ENCODE results near the gene ARMC8.

DNA sequence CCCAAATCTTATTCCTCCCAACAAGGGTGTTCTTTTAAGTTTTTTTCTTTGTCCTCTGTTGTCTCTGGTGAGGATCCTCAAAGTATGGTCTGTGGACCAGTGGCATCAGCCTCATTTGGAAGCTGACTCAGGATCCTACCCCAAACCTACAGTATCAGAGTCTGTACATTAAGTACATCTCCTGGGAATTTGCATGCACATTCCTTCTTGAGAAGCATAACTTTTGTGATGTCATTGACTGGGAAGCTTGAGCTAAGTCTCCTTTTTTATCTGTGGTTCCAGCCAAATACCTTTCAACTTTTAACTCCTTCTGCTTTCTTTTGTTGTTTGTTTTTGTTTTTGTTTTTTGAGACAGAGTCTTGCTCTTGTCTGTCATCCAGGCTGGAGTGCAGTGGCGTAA lies 40.5 kb downstream of the ARMC8 start:
- TF ChIP-seq, protein P1, sequence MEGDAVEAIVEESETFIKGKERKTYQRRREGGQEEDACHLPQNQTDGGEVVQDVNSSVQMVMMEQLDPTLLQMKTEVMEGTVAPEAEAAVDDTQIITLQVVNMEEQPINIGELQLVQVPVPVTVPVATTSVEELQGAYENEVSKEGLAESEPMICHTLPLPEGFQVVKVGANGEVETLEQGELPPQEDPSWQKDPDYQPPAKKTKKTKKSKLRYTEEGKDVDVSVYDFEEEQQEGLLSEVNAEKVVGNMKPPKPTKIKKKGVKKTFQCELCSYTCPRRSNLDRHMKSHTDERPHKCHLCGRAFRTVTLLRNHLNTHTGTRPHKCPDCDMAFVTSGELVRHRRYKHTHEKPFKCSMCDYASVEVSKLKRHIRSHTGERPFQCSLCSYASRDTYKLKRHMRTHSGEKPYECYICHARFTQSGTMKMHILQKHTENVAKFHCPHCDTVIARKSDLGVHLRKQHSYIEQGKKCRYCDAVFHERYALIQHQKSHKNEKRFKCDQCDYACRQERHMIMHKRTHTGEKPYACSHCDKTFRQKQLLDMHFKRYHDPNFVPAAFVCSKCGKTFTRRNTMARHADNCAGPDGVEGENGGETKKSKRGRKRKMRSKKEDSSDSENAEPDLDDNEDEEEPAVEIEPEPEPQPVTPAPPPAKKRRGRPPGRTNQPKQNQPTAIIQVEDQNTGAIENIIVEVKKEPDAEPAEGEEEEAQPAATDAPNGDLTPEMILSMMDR (conservative IDR thresholded peaks at IDR 0.05), result no peak
- no peak for TF ChIP-seq EZH2 (IDR thresholded peaks at IDR 0.05; ENCODE audit: low read depth)

Data from PC-9 (cell line).